Left hindlimb (tissue), 1 donor: ENCODE measurements around the gene IFNB1.

Experiments used
- DNase-seq: peaks from one replicate; pipeline ENCODE4 v3.0.0-alpha.2; 2018

The IFNB1 gene

DNA sequence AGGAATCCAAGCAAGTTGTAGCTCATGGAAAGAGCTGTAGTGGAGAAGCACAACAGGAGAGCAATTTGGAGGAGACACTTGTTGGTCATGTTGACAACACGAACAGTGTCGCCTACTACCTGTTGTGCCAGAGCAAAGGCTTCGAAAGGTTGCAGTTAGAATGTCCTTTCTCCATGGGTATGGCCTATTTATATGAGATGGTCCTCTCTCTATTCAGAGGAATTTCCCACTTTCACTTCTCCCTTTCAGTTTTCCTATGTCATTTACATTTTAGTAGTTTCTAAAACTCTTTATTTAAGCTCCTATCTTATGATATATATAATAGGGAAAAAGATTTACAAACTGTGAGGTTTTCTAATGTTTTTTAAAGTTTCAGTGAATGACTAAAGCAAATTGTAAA, at the start of gene IFNB1:
Gene IFNB1, minus strand, starts transcription at position 162 of the 400 bp plus-strand sequence. Its CDS starts 73 bp downstream, at position 89.
- no peak for DNase-seq

DNA sequence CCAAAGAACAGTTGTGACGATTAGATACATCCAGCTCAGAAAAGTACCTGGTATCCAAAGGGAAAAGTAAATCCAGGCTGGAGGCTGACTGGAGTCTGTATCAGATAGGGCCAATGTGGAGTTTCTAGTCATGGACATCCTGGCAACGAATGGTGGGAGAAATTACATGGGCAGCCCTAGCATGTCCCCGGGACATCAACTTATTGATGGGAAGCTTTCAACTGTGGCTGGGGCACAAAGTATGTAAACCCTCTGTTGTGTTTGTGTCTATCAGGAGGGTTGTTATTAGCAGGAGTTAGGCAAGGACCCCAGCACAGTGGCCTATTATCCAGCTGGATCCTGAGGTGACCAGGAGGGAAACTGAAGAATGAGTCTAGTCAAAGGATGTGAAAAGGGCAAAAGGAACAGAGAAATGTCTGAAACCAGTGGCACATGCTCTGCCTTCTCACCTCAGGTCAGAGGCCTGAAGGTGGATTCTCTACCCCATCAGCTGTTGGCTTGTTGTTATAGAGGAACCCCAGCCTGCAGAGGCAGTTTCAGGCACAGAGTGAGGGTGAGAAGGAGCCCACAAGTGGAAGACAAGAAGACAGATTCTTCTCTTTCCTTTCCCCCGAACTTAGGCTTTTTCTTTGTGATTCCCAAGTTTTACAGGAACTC, 44.0 kb upstream of the IFNB1 start:
- no peak for DNase-seq

DNA sequence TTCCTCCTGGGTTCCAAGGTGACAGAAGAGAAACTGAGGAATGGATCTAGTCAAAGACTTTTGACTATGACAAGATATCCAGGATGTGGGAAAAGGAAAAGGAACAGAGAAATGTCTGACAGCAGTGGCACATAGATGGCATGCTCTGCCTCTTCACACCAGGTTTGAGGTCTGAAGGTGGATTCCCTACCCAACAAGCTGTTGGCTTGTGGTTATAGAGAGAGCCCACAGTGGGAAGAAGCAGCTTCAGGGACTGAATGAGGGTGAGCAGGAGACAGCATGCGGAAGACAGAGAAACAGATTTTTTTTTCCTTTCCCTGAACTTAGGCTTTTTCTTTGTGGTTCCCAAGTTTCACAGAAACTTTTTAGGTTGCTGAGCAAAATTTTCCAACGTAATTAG, 43.3 kb upstream of the IFNB1 start:
- no peak for DNase-seq

DNA sequence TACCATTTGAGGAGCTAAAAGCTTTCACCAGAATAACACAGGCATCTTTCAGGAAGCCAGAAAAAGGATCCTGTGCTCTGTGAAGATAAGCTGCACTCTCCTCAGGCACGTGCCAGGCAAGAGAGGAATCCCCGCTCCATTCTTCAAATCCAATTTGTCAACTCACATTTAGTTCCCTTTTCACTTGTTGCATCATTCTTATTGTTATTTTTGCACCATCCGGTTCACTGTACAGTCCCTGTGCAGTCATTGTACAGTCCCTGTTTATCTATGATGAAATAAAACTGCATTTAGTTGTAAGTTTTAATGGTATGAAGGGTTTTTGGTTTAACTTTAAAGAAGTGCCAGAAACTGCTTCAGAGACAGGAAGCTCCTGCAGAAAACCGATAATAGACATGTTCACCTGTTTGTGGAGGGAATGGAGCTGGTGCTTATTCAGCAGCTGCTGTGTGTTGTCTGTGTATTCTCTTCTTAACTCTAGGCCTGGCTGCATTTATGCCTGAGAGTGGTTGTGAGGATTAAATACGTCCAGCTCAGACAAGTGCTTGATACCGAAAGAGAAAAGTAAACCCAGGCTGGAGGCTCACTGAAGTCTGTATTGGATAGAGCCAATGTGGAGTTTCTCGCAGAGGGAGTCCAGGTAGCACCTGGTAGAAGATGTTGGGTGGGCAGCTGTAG, 41.5 kb upstream of the IFNB1 start:
- DNase-seq, result no peak

DNA sequence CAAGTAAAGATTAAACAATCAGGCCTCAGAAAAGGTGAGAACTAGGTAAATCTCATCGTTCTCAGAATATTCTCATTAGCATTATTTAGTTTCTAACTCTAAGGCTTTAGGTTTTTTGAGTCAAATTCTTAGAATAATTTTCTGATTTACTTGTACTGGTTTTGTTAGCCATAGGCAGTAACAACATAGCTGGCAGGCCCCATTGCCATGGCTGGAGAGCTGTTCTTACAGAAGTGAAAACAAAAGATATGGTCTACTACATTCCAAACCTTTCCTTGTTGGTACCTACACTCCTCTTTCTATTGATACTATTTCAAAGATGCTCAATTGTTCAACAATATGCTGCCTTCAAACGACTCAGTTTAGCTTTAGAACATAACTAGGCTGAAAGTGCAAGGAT, 36.6 kb upstream of the IFNB1 start:
- DNase-seq, result no peak

DNA sequence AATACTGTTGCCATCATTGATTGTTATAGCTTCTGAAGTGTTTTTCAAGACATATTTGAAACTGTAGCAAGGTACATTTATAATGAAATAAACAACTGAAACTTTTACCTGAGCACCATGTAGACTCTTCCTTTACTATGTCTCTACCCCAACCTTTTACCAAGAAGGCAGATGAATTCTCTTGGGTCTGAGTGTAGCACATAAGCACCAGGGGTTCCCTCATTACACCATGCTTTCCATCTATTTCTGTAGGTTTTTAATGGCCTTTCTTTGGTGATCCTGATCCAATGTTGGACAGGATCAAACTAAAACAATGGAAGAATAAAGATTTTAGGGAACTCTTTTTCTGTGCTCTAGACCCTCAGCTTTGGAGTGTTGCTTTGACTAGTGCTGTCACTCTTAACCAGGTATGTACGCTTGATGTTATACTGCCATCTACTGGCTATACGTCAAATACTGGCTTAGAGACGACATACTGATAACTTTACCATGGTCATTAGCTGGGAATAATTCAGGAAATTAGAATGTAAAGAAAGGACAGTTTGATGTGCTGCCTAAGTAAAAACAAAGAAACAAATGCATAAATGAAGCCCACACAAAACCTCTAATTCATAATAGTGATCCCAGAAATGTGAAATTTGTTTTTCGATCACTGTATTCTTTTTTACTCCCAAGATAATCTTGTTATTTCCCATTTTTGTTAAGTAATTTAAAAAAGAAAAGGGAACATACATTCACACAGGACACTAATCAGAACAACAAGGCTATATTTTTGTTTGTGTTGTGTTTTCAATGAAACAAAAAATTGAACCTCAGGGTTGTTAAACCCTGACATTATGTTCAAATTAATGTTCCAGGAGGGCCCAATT, 33.2 kb upstream of the IFNB1 start:
- no peak for DNase-seq

DNA sequence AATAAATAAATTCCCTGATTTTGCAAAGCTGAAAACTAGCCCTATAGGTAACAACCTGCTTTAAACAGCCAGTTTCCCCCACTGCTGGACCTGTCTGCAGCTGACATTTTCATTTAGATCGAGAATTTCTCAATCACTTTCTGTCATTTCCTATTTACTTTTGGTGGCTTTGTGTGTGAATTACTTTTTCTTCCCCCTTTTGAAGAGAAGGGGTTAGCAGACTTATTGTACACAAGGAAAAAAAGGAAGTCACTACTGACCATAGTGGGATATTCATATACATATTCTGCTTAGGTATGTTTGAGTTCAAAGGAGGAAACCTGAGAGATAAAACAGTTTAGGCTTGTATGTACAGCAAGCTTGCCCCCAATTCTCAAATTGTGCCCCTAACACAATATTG, 27.0 kb upstream of the IFNB1 start:
- no peak for DNase-seq

DNA sequence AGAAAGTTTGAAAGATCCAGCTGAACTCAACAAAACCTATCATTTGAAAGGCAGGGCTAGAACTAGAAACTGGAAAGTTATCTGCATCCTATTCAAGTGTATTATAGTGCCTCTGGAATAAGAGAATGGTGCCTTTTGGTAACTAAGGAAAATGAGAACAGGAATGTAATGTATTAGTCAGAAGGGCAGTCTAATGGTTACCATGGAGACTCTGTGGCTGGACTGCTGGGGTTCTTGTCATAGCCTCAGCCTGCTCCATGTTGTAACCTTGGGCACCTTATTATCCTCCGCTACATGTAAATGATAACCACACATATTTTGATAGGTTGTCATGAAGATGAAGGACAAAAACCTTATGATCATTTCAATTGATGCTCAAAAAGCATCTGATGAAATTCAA, 24.6 kb upstream of the IFNB1 start:
- DNase-seq, result no peak

DNA sequence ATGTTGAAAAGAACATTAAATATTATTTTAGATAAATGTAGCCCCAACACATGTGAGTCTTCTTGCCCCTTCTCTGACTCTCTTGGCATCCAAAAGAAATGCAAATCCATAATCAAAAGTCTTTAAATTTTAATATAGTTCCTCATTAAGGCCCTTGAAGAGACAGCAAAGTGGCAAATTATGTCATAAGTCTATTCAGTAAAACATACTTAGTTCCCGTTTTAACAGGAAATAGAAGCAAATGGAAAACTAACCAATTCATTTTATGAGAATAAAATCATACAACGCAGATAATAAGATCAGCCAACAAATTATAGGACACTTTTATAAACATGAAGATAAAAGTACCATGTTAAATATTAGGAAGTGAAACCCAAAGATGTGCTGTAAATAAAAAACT, 20.1 kb upstream of the IFNB1 start:
- no peak for DNase-seq

DNA sequence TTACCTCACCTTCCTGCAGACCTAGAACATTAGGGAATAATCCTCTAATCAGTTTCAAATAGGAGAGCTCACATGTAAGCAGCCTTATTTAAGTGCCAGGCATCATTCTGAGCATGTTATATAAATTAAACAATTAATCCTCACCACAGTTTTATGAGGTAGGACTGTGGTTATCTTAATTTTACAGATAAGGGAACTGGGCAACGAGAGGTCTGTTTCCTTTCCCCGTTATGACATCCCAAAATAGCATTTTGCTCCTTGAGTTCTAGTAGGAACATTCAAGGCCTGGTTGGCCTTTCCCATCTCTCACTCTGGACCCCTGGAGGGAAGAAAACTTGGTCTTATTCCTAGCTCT, 19.1 kb upstream of the IFNB1 start:
- no peak for DNase-seq

DNA sequence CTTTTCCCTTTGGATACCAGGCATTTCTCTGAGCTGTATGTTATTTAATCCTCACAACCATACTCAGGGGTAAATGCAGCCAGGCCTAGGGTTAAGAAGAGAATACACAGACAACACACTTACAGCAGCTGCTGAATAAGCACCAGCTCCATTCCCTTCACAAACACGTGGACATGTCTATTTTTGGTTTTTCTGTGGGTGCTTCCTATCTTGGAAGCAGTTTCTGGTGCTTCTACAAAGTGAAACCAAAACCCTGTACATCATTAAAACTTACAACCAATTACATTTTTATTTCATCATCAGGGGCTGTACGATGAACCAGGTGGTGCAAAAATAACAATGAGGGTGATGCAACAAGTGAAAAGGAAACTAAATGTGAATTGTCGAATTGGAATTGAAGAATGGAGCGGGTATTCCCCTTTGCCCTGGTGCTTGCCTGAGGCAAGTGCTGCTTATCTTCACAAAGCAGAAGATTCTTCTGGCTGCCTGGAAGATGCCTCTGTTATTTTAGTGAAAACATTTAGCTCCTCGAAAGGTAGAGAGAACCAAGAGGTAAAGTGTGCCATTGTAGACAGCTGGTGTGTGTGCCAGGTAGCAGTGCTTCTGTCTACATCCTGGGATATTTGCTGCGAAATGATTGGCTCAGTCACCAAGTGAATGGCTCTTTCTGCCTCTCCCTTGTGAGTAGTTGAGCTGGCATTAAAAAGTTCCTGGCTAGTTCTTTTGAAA, 18.6 kb upstream of the IFNB1 start:
- DNase-seq, result no peak

DNA sequence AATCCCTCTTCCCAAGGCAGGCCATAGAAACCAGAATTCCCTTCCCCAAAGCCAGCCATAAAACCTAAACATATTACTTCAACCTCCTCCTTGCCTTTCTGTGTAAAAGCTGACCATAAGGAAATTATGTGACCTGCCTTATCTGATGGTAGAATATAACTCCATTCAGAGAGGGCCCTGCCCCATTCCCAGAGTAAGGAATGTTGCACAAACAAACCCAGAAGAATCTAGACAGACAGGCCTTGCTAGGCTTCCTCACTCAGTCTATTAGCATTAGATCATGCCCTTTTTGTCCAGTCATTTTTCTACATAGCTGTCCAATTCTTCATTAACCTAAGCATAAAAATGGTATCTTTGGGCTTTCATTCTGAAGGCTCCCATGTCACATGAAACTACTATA, 17.8 kb upstream of the IFNB1 start:
- no peak for DNase-seq

DNA sequence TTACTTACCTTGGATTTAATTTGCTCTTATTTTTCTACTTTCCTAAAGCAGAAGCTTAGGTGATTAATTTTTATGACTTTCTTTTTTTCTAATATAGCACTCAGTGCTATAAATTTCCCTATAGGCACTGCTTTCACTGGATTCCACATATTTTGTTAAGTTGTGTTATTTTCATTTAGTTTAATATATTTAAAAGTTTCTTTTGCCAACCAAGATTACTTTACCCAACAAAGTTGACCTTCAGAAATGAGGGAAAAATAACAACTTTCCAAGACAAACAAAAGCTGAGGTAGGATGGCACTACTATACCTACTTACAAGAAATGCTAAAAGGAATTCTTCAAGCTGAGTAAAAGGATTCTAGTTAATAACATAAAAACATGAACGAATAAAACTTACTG, 8.8 kb upstream of the IFNB1 start:
- no peak for DNase-seq

DNA sequence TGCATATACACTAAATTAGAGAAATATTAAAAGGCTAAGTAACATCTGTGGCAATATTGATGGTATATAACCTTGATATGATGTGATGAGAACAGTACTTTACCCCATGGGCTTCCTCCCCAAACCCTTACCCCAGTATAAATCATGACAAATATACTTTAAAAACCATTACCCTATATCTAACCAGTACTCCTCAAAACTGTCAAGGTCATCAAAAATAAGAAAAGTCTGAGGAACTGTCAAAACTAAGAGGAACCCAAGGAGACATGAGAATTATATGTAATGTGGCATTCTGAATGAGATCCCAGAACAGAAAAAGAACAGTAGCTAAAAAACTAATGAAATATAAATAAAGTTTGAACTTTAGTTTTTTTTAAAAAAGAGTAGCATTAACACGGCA, 7.3 kb upstream of the IFNB1 start:
- no peak for DNase-seq

DNA sequence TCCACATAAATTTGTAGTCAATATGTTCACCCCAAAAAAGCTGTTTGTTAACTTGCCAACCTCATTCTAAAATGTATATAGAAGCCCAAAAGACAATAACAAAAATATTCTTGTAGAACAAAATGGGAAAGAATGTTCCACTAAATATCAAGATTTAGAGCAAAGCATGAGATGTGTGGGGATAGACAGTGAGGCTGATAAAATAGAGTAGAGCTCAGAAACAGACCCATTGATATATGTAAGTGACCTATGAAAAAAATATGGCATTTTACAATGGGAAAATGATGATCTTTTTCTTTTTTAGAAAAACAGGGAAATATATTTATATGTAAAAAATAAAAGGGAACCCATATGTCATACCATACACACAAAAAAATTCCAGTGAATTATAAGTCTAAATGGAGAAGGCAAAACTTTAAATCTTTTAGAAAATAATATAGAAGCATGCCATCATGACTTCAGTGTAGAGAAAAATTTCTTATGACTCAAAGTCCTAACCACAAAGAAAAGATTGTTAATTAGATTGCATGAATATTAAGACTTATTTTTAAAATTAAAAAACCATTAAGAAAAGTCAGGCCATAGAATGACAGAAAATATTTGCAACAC, 6.6 kb upstream of the IFNB1 start:
- DNase-seq, result no peak

DNA sequence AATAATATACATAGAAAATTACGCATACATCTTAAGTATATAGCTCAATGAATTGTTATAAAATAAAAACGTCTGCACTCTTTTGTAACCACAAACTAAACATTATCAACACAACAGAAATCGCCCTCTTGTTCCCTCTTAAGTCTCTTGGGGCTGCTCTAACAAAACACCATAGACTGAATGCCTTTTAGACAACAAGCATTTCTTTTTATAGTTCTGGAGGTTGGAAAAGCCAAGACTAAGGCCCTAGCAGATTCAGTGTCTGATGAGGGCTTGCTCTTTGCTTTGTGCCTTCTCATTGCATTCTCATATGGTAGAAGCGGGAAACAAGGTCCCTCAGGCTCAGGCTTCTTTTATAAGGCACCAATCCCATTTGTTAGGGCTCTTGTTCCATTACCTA, 4.9 kb upstream of the IFNB1 start:
- no peak for DNase-seq

DNA sequence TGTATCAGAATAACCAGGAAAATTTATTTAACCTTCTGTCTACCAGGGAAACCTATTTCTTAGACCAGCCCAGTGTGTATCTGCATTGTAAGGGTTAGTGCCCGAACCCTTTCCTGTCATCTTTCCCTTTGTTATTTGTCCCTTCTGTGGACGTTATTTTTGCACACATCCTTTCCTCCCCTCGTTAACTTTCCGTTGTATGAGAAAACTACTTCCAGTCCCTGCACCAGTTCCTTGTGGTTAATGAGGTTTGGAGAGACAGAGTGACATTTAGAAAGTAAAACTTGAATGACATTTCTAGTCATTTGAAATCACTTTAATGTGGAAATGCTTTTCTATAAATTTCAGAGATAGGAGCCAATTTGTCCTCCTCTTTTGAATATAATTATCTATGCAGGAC, 4.3 kb upstream of the IFNB1 start:
- DNase-seq, result no peak

DNA sequence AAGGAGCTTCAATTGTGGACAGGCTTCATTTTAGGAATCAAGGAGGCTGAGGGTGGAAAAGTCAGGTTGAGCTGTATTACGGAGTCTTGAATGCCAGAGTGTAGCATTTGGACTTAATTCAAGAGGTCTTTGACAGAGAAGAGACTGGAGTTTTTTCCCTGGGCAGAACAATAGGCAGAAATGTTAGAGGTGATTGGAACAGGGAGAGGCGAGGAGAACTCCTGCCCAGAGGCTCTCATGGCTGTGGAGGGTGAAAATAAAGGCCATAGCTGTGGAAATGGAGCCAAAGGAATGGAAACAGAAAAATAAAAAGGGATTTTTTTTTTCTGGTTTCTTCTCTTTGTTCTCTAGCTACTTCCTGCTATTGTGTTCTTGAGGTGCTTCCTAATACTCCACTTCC, 3.7 kb upstream of the IFNB1 start:
- DNase-seq, result no peak

DNA sequence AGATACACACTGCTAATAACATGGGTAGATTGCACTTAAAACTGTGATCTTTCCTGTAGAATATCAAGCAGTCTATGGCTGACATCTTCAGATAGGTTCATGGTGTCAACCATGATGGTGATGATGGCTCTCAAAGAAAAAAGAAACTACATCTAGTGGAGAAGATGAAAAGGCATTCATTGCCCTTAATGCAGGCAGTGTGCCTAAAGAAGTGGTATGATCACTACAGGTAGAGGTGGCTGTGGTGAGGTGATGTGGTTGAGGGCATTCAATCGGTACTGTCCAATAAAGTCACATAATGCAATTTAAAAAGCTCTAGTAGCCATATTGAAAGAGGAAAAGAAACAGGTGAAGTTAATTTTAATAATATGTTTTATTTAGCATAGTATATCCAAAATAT, 3.1 kb upstream of the IFNB1 start:
- no peak for DNase-seq

DNA sequence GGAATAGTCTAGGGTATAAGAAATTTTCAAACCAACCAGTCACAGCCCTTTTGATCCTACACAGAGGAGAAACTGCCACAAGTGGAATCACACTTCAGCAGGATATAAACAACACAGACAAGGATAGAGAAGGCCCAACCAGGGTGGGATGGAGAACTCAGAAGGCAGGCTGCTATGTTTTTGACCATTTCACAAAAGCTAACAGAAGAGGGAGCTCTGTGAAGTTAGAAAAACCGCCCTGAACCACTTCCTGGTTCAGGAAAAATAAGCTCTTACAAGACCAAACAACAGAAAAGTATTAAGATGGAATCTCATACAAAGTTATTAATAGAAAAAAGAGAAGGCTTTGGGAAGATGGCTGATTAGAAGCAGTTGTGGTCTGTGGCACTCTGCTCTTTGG, 960 bp upstream of the IFNB1 start:
- DNase-seq, result no peak

DNA sequence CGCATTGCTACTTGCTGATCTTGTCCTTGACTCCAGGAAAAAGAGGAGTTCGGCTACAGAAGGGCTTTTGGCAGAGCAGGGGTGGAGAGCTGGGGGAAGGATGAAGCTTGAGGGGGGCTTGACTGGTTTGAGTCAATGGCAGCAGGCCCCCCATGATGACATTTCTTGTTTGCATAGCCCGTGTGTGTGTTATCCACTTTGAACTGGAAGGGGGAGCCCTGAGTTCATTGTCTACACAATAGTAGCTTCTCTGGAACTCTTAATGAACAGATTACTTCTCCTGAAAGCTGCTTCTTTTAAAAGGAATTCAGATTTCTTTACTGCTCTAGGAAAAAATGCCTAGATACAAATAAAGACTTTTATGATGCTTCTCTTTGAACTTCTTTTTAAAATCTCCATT, 2.3 kb downstream of the IFNB1 start:
- DNase-seq, result no peak

DNA sequence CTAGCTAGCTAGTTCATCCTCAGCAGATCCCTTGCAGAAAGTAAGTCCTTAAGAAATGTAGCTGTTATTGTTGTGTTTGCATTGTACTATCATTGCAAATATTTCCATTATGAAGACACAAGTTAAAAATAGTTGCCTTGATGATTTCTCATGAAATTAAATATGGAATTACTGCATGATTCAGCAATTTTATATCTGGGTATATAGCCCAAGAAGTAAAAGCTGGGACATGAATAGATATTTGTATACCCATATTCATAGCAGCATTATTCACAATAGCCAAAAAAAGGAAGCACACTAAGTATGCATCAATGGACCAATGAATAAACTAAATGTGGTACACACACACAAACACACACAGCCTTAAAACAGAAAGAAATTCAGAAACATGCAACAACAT, 6.8 kb downstream of the IFNB1 start:
- DNase-seq, result no peak

DNA sequence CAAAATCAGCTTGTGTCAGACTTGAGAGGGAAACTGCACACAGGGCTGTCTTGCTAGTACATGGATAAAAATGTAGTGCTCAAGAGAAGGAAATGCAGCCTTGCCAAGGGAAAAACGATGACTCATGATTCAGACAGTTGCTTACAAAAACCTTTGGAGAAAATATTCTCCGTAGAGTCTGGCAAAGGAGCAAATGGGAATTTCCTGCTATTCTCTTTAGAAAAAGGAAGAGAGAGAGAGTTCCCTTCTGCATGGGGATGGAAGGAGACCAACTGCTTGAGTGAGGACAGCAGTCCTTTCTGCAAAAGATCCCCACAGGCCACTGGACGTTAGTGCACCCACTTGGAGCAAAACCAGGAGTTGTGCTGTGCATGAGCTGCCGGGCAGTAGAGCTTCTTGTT, 7.6 kb downstream of the IFNB1 start:
- DNase-seq, result peak; percentile 39
